Embryonic facial prominence (tissue), 1 donor: ENCODE data around the gene CLEC5A.
"Not testable (repeated sequence)": the region's sequence is repeated elsewhere in the genome, so short reads cannot be mapped to it uniquely, and the experiment has no call there.

Experiments used
- DNase-seq: peaks from one replicate; pipeline ENCODE4 v3.0.0-alpha.2; 2016; ENCODE audit errors: extremely low spot score

Gene CLEC5A

GRCh38 chr7:141946796-141947195, at the start of gene CLEC5A:
Gene CLEC5A, minus strand, starts transcription at chr7:141946974. Its CDS starts 682 bp downstream, at chr7:141946292.
- no peak for DNase-seq

GRCh38 chr7:141993354-141993753, 46.6 kb upstream of the CLEC5A start:
- no peak for DNase-seq

GRCh38 chr7:141992688-141993087, 45.9 kb upstream of the CLEC5A start:
- DNase-seq = no peak

- no peak for DNase-seq
These were observed 45.4 kb upstream of the CLEC5A start for GRCh38 chr7:141992156-141992555.

- no peak for DNase-seq
These were observed 44.4 kb upstream of the CLEC5A start for GRCh38 chr7:141991140-141991539.

- no peak for DNase-seq
These were observed 43.4 kb upstream of the CLEC5A start for GRCh38 chr7:141990011-141990725.

- not testable (repeated sequence) for DNase-seq
These were observed 41.0 kb upstream of the CLEC5A start for GRCh38 chr7:141987803-141988202.

GRCh38 chr7:141986923-141987322, 40.1 kb upstream of the CLEC5A start:
- DNase-seq = no peak

GRCh38 chr7:141985926-141986325, 39.2 kb upstream of the CLEC5A start:
- not testable (repeated sequence) for DNase-seq

- no peak for DNase-seq
These were observed 32.8 kb upstream of the CLEC5A start for GRCh38 chr7:141979568-141979967.

- DNase-seq = no peak
These were observed 31.6 kb upstream of the CLEC5A start for GRCh38 chr7:141978351-141978750.

- DNase-seq = no peak
These were observed 29.9 kb upstream of the CLEC5A start for GRCh38 chr7:141976524-141977245.

- DNase-seq = no peak
These were observed 29.2 kb upstream of the CLEC5A start for GRCh38 chr7:141975806-141976523.

GRCh38 chr7:141974831-141975230, 28.1 kb upstream of the CLEC5A start:
- DNase-seq = no peak

- no peak for DNase-seq
These were observed 26.9 kb upstream of the CLEC5A start, which contains the start of gene TAS2R38 for GRCh38 chr7:141973673-141974072. Gene TAS2R38, minus strand, starts transcription at chr7:141973773. Its CDS starts 84 bp downstream, at chr7:141973689.

GRCh38 chr7:141960687-141961422, 14.1 kb upstream of the CLEC5A start:
- DNase-seq = no peak

GRCh38 chr7:141956084-141956483, 9.3 kb upstream of the CLEC5A start:
- no peak for DNase-seq

- DNase-seq = no peak
These were observed 7.6 kb upstream of the CLEC5A start for GRCh38 chr7:141954334-141954733.

- DNase-seq = no peak
These were observed 5.7 kb upstream of the CLEC5A start for GRCh38 chr7:141952461-141952860.

- no peak for DNase-seq
These were observed 4.0 kb upstream of the CLEC5A start for GRCh38 chr7:141950806-141951205.

- no peak for DNase-seq
These were observed 3.1 kb upstream of the CLEC5A start for GRCh38 chr7:141949911-141950310.

GRCh38 chr7:141949451-141949850, 2.7 kb upstream of the CLEC5A start:
- no peak for DNase-seq
